H1 (cell line): ENCODE results near the gene DOCK11. TPM values are rescaled to one million over a fixed set of nuclear protein-coding genes. Genes with fewer than 3 reads are reported as not detected.

Experiments
- CTCF ChIA-PET: fragments of 300-600 bp; sonication (Branson Sonifier 250); formaldehyde crosslinking; loops from one replicate; lab custom pipeline; 2021; ENCODE audit not compliant: partially characterized antibody; lab: Charles Lee
- POLR2A ChIA-PET: fragments of 300-600 bp; sonication (Branson Sonifier 250); formaldehyde crosslinking; loops from one replicate; lab custom pipeline; 2021; ENCODE audit warnings: inconsistent platforms; ENCODE audit not compliant: partially characterized antibody; lab: Charles Lee
- DNase-seq, 2 experiments: peaks; one replicate each; pipeline versions ENCODE4 v3.0.0 to v3.0.0-alpha.2; 2010 to 2022; ENCODE audit warnings: low spot score in 2 of 2, low read depth in 1 of 2, mixed read lengths in 1 of 2
- FAIRE-seq: peaks from 2 replicates; lab custom pipeline; 2011; peaks lifted over from hg19 to GRCh38; lab: Jason Lieb, UNC
- H2AFZ ChIP-seq: 2 replicates; pipeline ENCODE4 v1.8.1; 2012; ENCODE audit warnings: low read length, inconsistent platforms
- H2AK5ac ChIP-seq: 2 replicates; pipeline ENCODE4 v1.6.1; 2013; ENCODE audit warnings: low read depth, low read length
- H2BK120ac ChIP-seq: replicated peaks from 2 replicates; pipeline ENCODE3; 2013; ENCODE audit warnings: low read depth, low read length, inconsistent platforms
- H2BK12ac ChIP-seq: 2 replicates; pipeline ENCODE4 v1.6.1; 2013; ENCODE audit warnings: low read depth, low read length
- H2BK15ac ChIP-seq: 2 replicates; pipeline ENCODE4 v1.6.1; 2013; ENCODE audit warnings: low read length
- H2BK20ac ChIP-seq: 2 replicates; pipeline ENCODE4 v1.6.1; 2013; ENCODE audit warnings: low read length
- H2BK5ac ChIP-seq: 2 replicates; pipeline ENCODE4 v1.6.1; 2013; ENCODE audit warnings: low read depth, low read length
- H3K14ac ChIP-seq: 2 replicates; pipeline ENCODE4 v1.6.1; 2013; ENCODE audit warnings: inconsistent platforms; ENCODE audit not compliant: insufficient read length
- H3K18ac ChIP-seq: 2 replicates; pipeline ENCODE4 v1.6.1; 2013; ENCODE audit warnings: low read length; ENCODE audit errors: extremely low read depth
- H3K23ac ChIP-seq: 2 replicates; pipeline ENCODE4 v1.6.1; 2013; ENCODE audit warnings: inconsistent platforms; ENCODE audit not compliant: insufficient read length
- H3K23me2 ChIP-seq: 2 replicates; pipeline ENCODE4 v1.6.1; 2013; ENCODE audit warnings: low read depth, low read length
- H3K27ac ChIP-seq: 2 replicates; pipeline ENCODE4 v1.6.1; 2011; ENCODE audit warnings: low read depth, low read length, inconsistent platforms
- H3K27me3 ChIP-seq, 4 experiments: replicated peaks in 1 of 4; 1 replicate in 1 of 4; 2 replicates in 3 of 4; pipeline versions ENCODE4 v1.6.1 to v1.8.1; 2011 to 2013; ENCODE audit warnings: low read length in 3 of 4, mild to moderate bottlenecking in 3 of 4, inconsistent platforms in 2 of 4, mixed read lengths in 2 of 4, moderate library complexity in 1 of 4; ENCODE audit not compliant: control insufficient read depth in 3 of 4, insufficient read depth in 3 of 4; ENCODE audit errors: extremely low read depth in 1 of 4
- H3K36me3 ChIP-seq, 4 experiments: 2 replicates each; pipeline versions ENCODE4 v1.6.1 to v1.8.1; 2011 to 2013; ENCODE audit warnings: mild to moderate bottlenecking in 4 of 4, low read length in 3 of 4, moderate library complexity in 2 of 4, control low read depth in 1 of 4, inconsistent platforms in 1 of 4; ENCODE audit not compliant: insufficient read depth in 4 of 4, control insufficient read depth in 2 of 4
- H3K4ac ChIP-seq: replicated peaks from 2 replicates; pipeline ENCODE3; 2013; ENCODE audit warnings: low read length, low read depth, mixed read lengths, inconsistent platforms; ENCODE audit not compliant: insufficient read length
- H3K4me1 ChIP-seq, 4 experiments: replicated peaks in 1 of 4; 1 replicate in 1 of 4; 2 replicates in 3 of 4; pipeline versions ENCODE4 v1.6.1 to v1.8.1; 2011 to 2013; ENCODE audit warnings: low read length in 3 of 4, inconsistent platforms in 2 of 4, mixed read lengths in 1 of 4; ENCODE audit not compliant: insufficient read depth in 4 of 4, control insufficient read depth in 3 of 4
- H3K4me2 ChIP-seq, 2 experiments: 2 replicates each; pipeline versions ENCODE4 v1.6.1 to v1.8.1; 2011 to 2013; ENCODE audit warnings: low read depth in 2 of 2, low read length in 2 of 2, control low read depth in 1 of 2, inconsistent platforms in 1 of 2, mild to moderate bottlenecking in 1 of 2; ENCODE audit not compliant: insufficient read depth in 1 of 2
- H3K4me3 ChIP-seq, 4 experiments: fragments of 200-600, 300-600 bp in 1 of 4; sonication (generic), shearing (Covaris generic), sonication (Bioruptor Twin) in 1 of 4; 2 replicates each; pipeline versions ENCODE4 v1.5.1 to v1.8.1; 2011 to 2016; ENCODE audit warnings: low read length in 4 of 4, low read depth in 3 of 4, control low read depth in 2 of 4, inconsistent platforms in 2 of 4, mild to moderate bottlenecking in 2 of 4, mixed read lengths in 1 of 4, moderate library complexity in 1 of 4; ENCODE audit not compliant: insufficient read depth in 2 of 4; ENCODE audit errors: extremely low read depth in 1 of 4
- H3K56ac ChIP-seq: replicated peaks from 2 replicates; pipeline ENCODE3; 2013; ENCODE audit warnings: low read depth, mild to moderate bottlenecking, mixed read lengths, low read length, inconsistent platforms; ENCODE audit not compliant: insufficient read length
- H3K79me1 ChIP-seq: 2 replicates; pipeline ENCODE4 v1.6.1; 2013; ENCODE audit warnings: low read depth, low read length, control low read depth
- H3K79me2 ChIP-seq, 2 experiments: 2 replicates each; pipeline versions ENCODE4 v1.6.1 to v1.8.1; 2012 to 2013; ENCODE audit warnings: low read length in 2 of 2, mild to moderate bottlenecking in 2 of 2, inconsistent platforms in 1 of 2; ENCODE audit not compliant: insufficient read depth in 2 of 2, control insufficient read depth in 1 of 2
- H3K9ac ChIP-seq, 4 experiments: replicated peaks in 1 of 4; 1 replicate in 1 of 4; 2 replicates in 3 of 4; pipeline versions ENCODE4 v1.6.1 to v1.8.1; 2011 to 2013; ENCODE audit warnings: low read depth in 3 of 4, low read length in 3 of 4, control low read depth in 2 of 4, mild to moderate bottlenecking in 2 of 4, moderate library complexity in 2 of 4, inconsistent platforms in 1 of 4; ENCODE audit errors: extremely low read depth in 1 of 4
- H3K9me3 ChIP-seq, 2 experiments: 2 replicates each; pipeline versions ENCODE4 v1.6.1 to v1.8.1; 2012 to 2013; ENCODE audit warnings: mild to moderate bottlenecking in 2 of 2, moderate library complexity in 2 of 2, control low read depth in 1 of 2, inconsistent platforms in 1 of 2, low read depth in 1 of 2, low read length in 1 of 2, mixed read lengths in 1 of 2; ENCODE audit not compliant: insufficient read depth in 2 of 2
- H4K20me1 ChIP-seq, 2 experiments: replicated peaks in 1 of 2; 2 replicates each; pipeline versions ENCODE3 to v1.8.1; 2011 to 2013; ENCODE audit warnings: inconsistent platforms in 2 of 2, low read length in 2 of 2, mild to moderate bottlenecking in 1 of 2; ENCODE audit not compliant: insufficient read depth in 2 of 2, control insufficient read depth in 1 of 2
- H4K5ac ChIP-seq: 2 replicates; pipeline ENCODE4 v1.6.1; 2013; ENCODE audit warnings: low read length, low read depth, mixed read lengths, inconsistent platforms; ENCODE audit not compliant: insufficient read length
- H4K8ac ChIP-seq: 2 replicates; pipeline ENCODE4 v1.8.0; 2013; ENCODE audit warnings: mild to moderate bottlenecking, moderate library complexity, low read length, inconsistent platforms; ENCODE audit not compliant: insufficient read depth; ENCODE audit errors: extremely low read depth
- H4K91ac ChIP-seq: replicated peaks from 2 replicates; pipeline ENCODE3; 2013; ENCODE audit warnings: low read length, mixed read lengths, inconsistent platforms; ENCODE audit not compliant: insufficient read length
- CTBP2 ChIP-seq: IDR thresholded peaks from 2 replicates; pipeline ENCODE4 v1.7.0; 2011; ENCODE audit warnings: borderline replicate concordance, mild to moderate bottlenecking, moderate library complexity, mixed read lengths, low read length; ENCODE audit not compliant: insufficient read depth, insufficient read length
- EP300 ChIP-seq, 2 experiments: IDR thresholded peaks; 1 replicate in 1 of 2; 2 replicates in 1 of 2; pipeline ENCODE4 v1.6.1; 2011 to 2012; ENCODE audit warnings: low read depth in 2 of 2, low read length in 2 of 2, mild to moderate bottlenecking in 2 of 2, borderline replicate concordance in 1 of 2, inconsistent platforms in 1 of 2, moderate library complexity in 1 of 2
- FOSL1 ChIP-seq: IDR thresholded peaks from 2 replicates; pipeline ENCODE4 v1.6.1; 2011; ENCODE audit warnings: mild to moderate bottlenecking, low read depth, low read length, moderate library complexity; ENCODE audit not compliant: insufficient read depth
- HDAC6 ChIP-seq: IDR thresholded peaks from one replicate; pipeline ENCODE4 v1.7.1; 2012; ENCODE audit warnings: low read depth, mild to moderate bottlenecking, inconsistent platforms, low read length, moderate library complexity
- JUN ChIP-seq: IDR thresholded peaks from 2 replicates; pipeline ENCODE4 v1.6.1; 2011; ENCODE audit warnings: low read depth, mild to moderate bottlenecking, improper control_type of control experiment, low read length
- NRF1 ChIP-seq: IDR thresholded peaks from 2 replicates; pipeline ENCODE4 v1.6.1; 2011; ENCODE audit warnings: mild to moderate bottlenecking, low read depth, low read length, improper control_type of control experiment
- RBBP5 ChIP-seq: IDR thresholded peaks from 2 replicates; pipeline ENCODE4 v1.7.1; 2012; ENCODE audit warnings: low read depth, mild to moderate bottlenecking, inconsistent platforms, low read length, moderate library complexity, borderline replicate concordance
- SP1 ChIP-seq: IDR thresholded peaks from 2 replicates; pipeline ENCODE4 v1.6.1; 2011; ENCODE audit warnings: low read depth, low read length
- SP2 ChIP-seq: IDR thresholded peaks from 2 replicates; pipeline ENCODE4 v1.6.1; 2012; ENCODE audit warnings: mild to moderate bottlenecking, low read length, inconsistent platforms
- TEAD4 ChIP-seq: IDR thresholded peaks from 2 replicates; pipeline ENCODE4 v1.6.1; 2012; ENCODE audit warnings: low read depth, low read length, inconsistent platforms, mixed read lengths
- WGBS, 2 experiments: shearing (Covaris generic) in 1 of 2; methylation state at CpG; one replicate each; pipeline versions ENCODE4 v1.1.6 to v1.1.7; 2013 to 2015; ENCODE audit warnings: low lambda C conversion rate in 2 of 2, mixed read lengths in 2 of 2, inconsistent platforms in 1 of 2, low coverage in 1 of 2, missing lambda C conversion rate in 1 of 2; ENCODE audit not compliant: insufficient replicate concordance in 2 of 2, insufficient coverage in 1 of 2, insufficient read length in 1 of 2; ENCODE audit errors: extremely low coverage in 1 of 2, missing lambda C conversion rate in 1 of 2; 5-methylcytosine and 5-hydroxymethylcytosine counted together
- polyA plus RNA-seq, 7 experiments: library from polyadenylated mRNA; depleted of rRNA in 3 of 7; stranded (reverse) in 5 of 7; unstranded in 2 of 7; fragments of >200 nt in 5 of 7; fragments of 200-250 nt in 2 of 7; gene quantifications; 1 replicate in 5 of 7; 2 replicates in 1 of 7; 4 replicates in 1 of 7; pipeline versions ENCODE4 v1.2.1 to v1.2.3, GENCODE V29; 2011 to 2013; ENCODE audit warnings: missing spikeins in 2 of 7, mixed read lengths in 2 of 7
- total RNA-seq: library from RNA; stranded (reverse); fragmentation: NEBNext Ultra II Directional; extraction: Animal tissue kit (Norgen Biotek cat#: 25700); gene quantifications from 2 replicates; pipeline ENCODE4 v1.2.1, GENCODE V29; 2021
- TF ChIP-seq, protein P1 (sequence below): IDR thresholded peaks from 2 replicates; pipeline ENCODE4 v1.6.1; 2012; ENCODE audit warnings: low read length, inconsistent platforms
- TF ChIP-seq, protein P2 (sequence below): IDR thresholded peaks from 2 replicates; pipeline ENCODE4 v1.6.1; 2011; ENCODE audit warnings: low read depth, mild to moderate bottlenecking, low read length; ENCODE audit not compliant: insufficient read depth

DOCK11 gene
- total and polyA plus RNA-seq, 2 of the 8 experiments (the other 6 are each of a cell fraction or from before 2014, with no cell fraction given): 4.9 to 12.0 TPM

DNA sequence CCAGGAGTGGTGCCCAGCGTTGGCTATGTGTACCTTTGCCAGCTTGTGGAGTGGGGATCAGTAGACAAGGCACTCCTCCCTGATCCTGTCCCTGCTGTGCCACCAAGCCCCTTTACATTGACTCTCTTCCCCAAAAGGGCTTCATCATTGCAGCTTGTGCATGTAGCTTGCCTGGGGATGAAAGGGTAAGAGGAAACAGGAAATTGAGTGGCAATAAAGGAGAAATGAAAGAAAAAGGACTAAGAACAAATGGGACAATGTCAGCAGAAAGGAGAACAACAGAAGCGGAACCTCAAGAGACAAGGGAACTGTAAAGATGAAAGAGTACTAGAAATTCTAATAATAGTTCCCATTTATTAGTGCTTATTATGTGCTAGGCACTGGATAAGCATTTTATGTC, 223.1 kb downstream of the DOCK11 start:
- H3K4ac ChIP-seq: no peak overlapping the region
- H2BK15ac ChIP-seq: no peak overlapping the region
- no peak overlapping the region for H2AK5ac ChIP-seq
- no peak overlapping the region for H2BK5ac ChIP-seq
- H4K91ac ChIP-seq: no peak overlapping the region
- no peak overlapping the region for H3K14ac ChIP-seq
- WGBS, 2 experiments: 92% methylated on average over 2 of the region's 2 CpGs; no CpG with 5 or more reads in 1 of the 2 experiments
- H3K56ac ChIP-seq: no peak overlapping the region
- no peaks in the 10 kb centered on the region for H3K79me2 ChIP-seq
- H3K4me1 ChIP-seq: no peaks in the 10 kb centered on the region
- no peaks in the 10 kb centered on the region for H3K27me3 ChIP-seq
- DNase-seq (no peak), FAIRE-seq (no peak)
- no peaks in the 10 kb centered on the region for H3K23me2 ChIP-seq
- H3K18ac ChIP-seq: no peak overlapping the region
- H2BK120ac ChIP-seq: no peak overlapping the region
- no peaks in the 10 kb centered on the region for H3K9me3 ChIP-seq
- no peaks in the 10 kb centered on the region for H4K20me1 ChIP-seq
- no peak overlapping the region for H2AFZ ChIP-seq
- H2BK20ac ChIP-seq: no peak overlapping the region
- ChIA-PET CTCF (no interaction called here), POLR2A (no interaction called here)
- no peak overlapping the region for H3K9ac ChIP-seq
- H3K4me3 ChIP-seq: no peak overlapping the region
- H3K4me2 ChIP-seq: no peak overlapping the region
- no peak overlapping the region for H4K5ac ChIP-seq
- H3K36me3 ChIP-seq: no peaks in the 10 kb centered on the region
- no peaks in the 10 kb centered on the region for H3K79me1 ChIP-seq
- no peak overlapping the region for H3K23ac ChIP-seq
- no peak overlapping the region for H2BK12ac ChIP-seq
- H4K8ac ChIP-seq: no peak overlapping the region
- H3K27ac ChIP-seq: no peak overlapping the region
- no peak for TF ChIP-seq CTBP2
- no peak for TF ChIP-seq TEAD4
- TF ChIP-seq JUN: no peak
- TF ChIP-seq EP300 (IDR thresholded peaks at IDR 0.05; ENCODE audit: borderline replicate concordance in 1 of 2, low read depth in 2 of 2, low read length in 2 of 2): no peak
- TF ChIP-seq, protein P1, sequence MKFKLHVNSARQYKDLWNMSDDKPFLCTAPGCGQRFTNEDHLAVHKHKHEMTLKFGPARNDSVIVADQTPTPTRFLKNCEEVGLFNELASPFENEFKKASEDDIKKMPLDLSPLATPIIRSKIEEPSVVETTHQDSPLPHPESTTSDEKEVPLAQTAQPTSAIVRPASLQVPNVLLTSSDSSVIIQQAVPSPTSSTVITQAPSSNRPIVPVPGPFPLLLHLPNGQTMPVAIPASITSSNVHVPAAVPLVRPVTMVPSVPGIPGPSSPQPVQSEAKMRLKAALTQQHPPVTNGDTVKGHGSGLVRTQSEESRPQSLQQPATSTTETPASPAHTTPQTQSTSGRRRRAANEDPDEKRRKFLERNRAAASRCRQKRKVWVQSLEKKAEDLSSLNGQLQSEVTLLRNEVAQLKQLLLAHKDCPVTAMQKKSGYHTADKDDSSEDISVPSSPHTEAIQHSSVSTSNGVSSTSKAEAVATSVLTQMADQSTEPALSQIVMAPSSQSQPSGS: no peak
- TF ChIP-seq RBBP5: no peak
- no peak for TF ChIP-seq NRF1
- TF ChIP-seq, protein P2, sequence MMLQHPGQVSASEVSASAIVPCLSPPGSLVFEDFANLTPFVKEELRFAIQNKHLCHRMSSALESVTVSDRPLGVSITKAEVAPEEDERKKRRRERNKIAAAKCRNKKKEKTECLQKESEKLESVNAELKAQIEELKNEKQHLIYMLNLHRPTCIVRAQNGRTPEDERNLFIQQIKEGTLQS: no peak
- no peak for TF ChIP-seq HDAC6
- TF ChIP-seq FOSL1: no peak
- TF ChIP-seq SP1: no peak
- TF ChIP-seq SP2: no peak
